B cell (primary cell): ENCODE results near the gene CEP295NL. TPM values are rescaled to one million over a fixed set of nuclear protein-coding genes. Genes with fewer than 3 reads are reported as not detected.

Experiments
- ATAC-seq: fragments of 200-7000 bp; cut with Tn5 transposase; one replicate; pipeline ENCODE4 v1.10.0; 2021; ENCODE audit warnings: low read depth, mild to moderate bottlenecking, moderate number of reproducible peaks, moderate library complexity
- CTCF ChIA-PET: fragments of 350-600 bp; sonication (Branson Sonifier 250); formaldehyde crosslinking; loops from one replicate; lab custom pipeline; 2021; ENCODE audit warnings: antibody characterized with exemption, inconsistent platforms; lab: Charles Lee
- POLR2A ChIA-PET: fragments of 350-600 bp; sonication (Branson Sonifier 250); formaldehyde crosslinking; loops from one replicate; lab custom pipeline; 2021; ENCODE audit warnings: antibody characterized with exemption; lab: Charles Lee
- DNase-seq: peaks from one replicate; pipeline ENCODE4 v3.0.0; 2013
- H2AFZ ChIP-seq: 2 replicates; pipeline ENCODE4 v1.6.1; 2012; ENCODE audit warnings: mild to moderate bottlenecking, low read depth, low read length; ENCODE audit not compliant: insufficient read depth, poor library complexity, severe bottlenecking
- H3K27ac ChIP-seq, 2 donors: 1 replicate in 1 of 2; 2 replicates in 1 of 2; pipeline ENCODE4 v1.5.1; 2012 to 2013; ENCODE audit warnings: low read length in 2 of 2, mild to moderate bottlenecking in 2 of 2, moderate library complexity in 1 of 2
- H3K27me3 ChIP-seq, 4 experiments: fragments of 200-600 bp in 1 of 4; sonication (generic) in 1 of 4; replicated peaks in 1 of 4; 1 replicate in 2 of 4; 2 replicates in 2 of 4; pipeline versions ENCODE4 v1.6.1 to v1.7.0; 2013 to 2016; ENCODE audit warnings: low read length in 3 of 4, mild to moderate bottlenecking in 2 of 4, mixed read lengths in 1 of 4, moderate library complexity in 1 of 4; ENCODE audit not compliant: insufficient read depth in 4 of 4, control insufficient read depth in 3 of 4; ENCODE audit errors: control extremely low read depth in 1 of 4
- H3K36me3 ChIP-seq, 2 experiments: replicated peaks in 1 of 2; 1 replicate in 1 of 2; 2 replicates in 1 of 2; pipeline versions ENCODE4 v1.6.1 to v1.7.1; 2013; ENCODE audit warnings: low read length in 1 of 2; ENCODE audit not compliant: insufficient read depth in 2 of 2, control insufficient read depth in 1 of 2; ENCODE audit errors: control extremely low read depth in 1 of 2, extremely low read depth in 1 of 2
- H3K4me1 ChIP-seq, 2 donors: fragments of 200-600 bp in 1 of 2; sonication (generic) in 1 of 2; 1 replicate in 1 of 2; 2 replicates in 1 of 2; pipeline versions ENCODE4 v1.5.1 to v1.6.1; 2013 to 2017; ENCODE audit warnings: low read length in 2 of 2; ENCODE audit not compliant: control insufficient read depth in 2 of 2, insufficient read depth in 2 of 2
- H3K4me2 ChIP-seq: replicated peaks from 2 replicates; pipeline ENCODE3; 2012; ENCODE audit warnings: mild to moderate bottlenecking, low read depth, low read length; ENCODE audit not compliant: poor library complexity, severe bottlenecking
- H3K4me3 ChIP-seq, 5 experiments: fragments of 200-600 bp in 1 of 5; sonication (generic) in 1 of 5; 1 replicate in 3 of 5; 2 replicates in 2 of 5; pipeline versions ENCODE4 v1.5.1 to v1.7.0; 2011 to 2016; ENCODE audit warnings: low read length in 4 of 5, mild to moderate bottlenecking in 4 of 5, low read depth in 2 of 5, control low read depth in 1 of 5, moderate library complexity in 1 of 5; ENCODE audit not compliant: insufficient read depth in 1 of 5; ENCODE audit errors: control extremely low read depth in 1 of 5, extremely low read depth in 1 of 5
- H3K79me2 ChIP-seq: fragments of 200-600 bp; sonication (generic); one replicate; pipeline ENCODE4 v1.6.0; 2016; ENCODE audit warnings: low read length; ENCODE audit not compliant: control insufficient read depth, insufficient read depth
- H3K9ac ChIP-seq: fragments of 200-600 bp; sonication (generic); 2 replicates; pipeline ENCODE4 v1.6.1; 2017; ENCODE audit warnings: mild to moderate bottlenecking, low read length, moderate library complexity
- H3K9me3 ChIP-seq, 3 donors: one replicate each; pipeline versions ENCODE4 v1.6.1 to v1.7.1; 2013; ENCODE audit warnings: low read length in 2 of 3; ENCODE audit not compliant: control insufficient read depth in 2 of 3, insufficient read depth in 1 of 3; ENCODE audit errors: control extremely low read depth in 1 of 3
- H4K20me1 ChIP-seq: 2 replicates; pipeline ENCODE4 v1.6.0; 2012; ENCODE audit warnings: mild to moderate bottlenecking, low read length; ENCODE audit not compliant: insufficient read depth, control insufficient read depth, poor library complexity, severe bottlenecking
- H3K27ac Mint-ChIP-seq: one replicate; pipeline ENCODE4 v1.8.0; 2021; ENCODE audit warnings: mixed read lengths
- H3K27me3 Mint-ChIP-seq: one replicate; pipeline ENCODE4 v1.8.0; 2021; ENCODE audit warnings: mixed read lengths
- H3K4me1 Mint-ChIP-seq: one replicate; pipeline ENCODE4 v1.8.0; 2021; ENCODE audit warnings: mixed read lengths
- H3K4me3 Mint-ChIP-seq: one replicate; pipeline ENCODE4 v1.8.0; 2021; ENCODE audit warnings: mixed read lengths
- H3K9me3 Mint-ChIP-seq: one replicate; pipeline ENCODE4 v1.8.0; 2022; ENCODE audit warnings: mixed read lengths; ENCODE audit not compliant: insufficient read depth
- EZH2 ChIP-seq: IDR thresholded peaks from 2 replicates; pipeline ENCODE4 v1.6.1; 2012; ENCODE audit warnings: borderline replicate concordance, low read depth, mild to moderate bottlenecking, moderate library complexity, low read length; ENCODE audit not compliant: insufficient read depth, poor library complexity, severe bottlenecking
- WGBS: methylation state at CpG from one replicate; pipeline ENCODE4 v1.1.5; 2013; ENCODE audit warnings: missing lambda C conversion rate; ENCODE audit not compliant: insufficient coverage; 5-methylcytosine and 5-hydroxymethylcytosine counted together
- intact Hi-C: fragments of 100-400 bp; cut with micrococcal nuclease; formaldehyde crosslinking; loops from one replicate; pipeline ENCODE4 v1.10.0; 2022
- polyA plus RNA-seq: library from polyadenylated mRNA; depleted of rRNA; stranded (reverse); fragments of >200 nt; gene quantifications from 2 replicates; pipeline ENCODE4 v1.2.3, GENCODE V29; 2012
- total RNA-seq, 2 donors: library from RNA; stranded (reverse); fragments of 120-200 nt in 1 of 2; gene quantifications; 1 replicate in 1 of 2; 2 replicates in 1 of 2; pipeline versions ENCODE4 v1.2.3 to v1.2.4, GENCODE V29; 2013 to 2022
- TF ChIP-seq, protein P1 (sequence below): fragments of 200-600 bp; IDR thresholded peaks from one replicate; pipeline ENCODE4 v1.8.0; 2022; ENCODE audit warnings: antibody characterized with exemption, mild to moderate bottlenecking

Gene CEP295NL
- total and polyA plus RNA-seq, 2 donors (not counting 1 experiment from before 2014, with no cell fraction given), result 0.09 to 1.3 TPM

DNA sequence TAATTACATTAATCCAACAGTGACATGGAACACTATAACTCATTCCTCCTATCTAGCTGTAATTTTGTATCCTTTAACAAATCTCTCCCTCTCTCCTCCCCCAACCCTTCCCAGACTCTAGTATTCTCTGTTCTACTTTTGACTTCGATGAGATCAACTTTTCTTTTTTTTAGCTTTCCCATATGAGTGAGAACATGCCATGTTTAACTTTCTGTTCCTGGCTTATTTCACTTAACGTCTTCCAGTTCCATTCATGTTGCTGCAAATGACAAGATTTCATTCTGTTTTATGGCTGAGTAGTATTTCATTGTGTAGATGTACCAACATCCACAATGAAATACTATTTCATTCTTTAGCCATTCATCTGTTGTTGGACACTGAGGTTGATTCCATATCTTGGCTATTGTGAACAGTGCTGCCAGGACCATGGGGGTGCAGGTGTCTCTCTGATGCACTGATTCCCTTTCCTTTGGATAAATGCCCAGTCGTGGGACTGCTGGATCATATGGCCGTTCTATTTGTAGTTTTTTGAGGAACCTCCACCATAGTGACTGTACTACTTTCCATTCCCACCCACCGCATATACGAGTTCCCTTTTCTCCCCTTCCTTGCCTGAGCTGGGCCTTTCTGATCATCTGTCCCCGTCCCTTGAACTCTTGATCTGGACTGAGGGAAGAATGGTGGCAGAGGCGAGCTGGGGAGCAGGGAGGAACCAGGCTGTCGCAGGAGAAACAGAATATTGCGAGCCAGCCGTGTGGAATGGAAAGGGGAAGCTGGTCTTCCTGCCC is 7.7 kb upstream of the CEP295NL start:
- Histone ChIP-seq H4K20me1 (no peaks in the 10 kb centered on the region), H3K27ac (no peak overlapping the region), H3K79me2 (peaks cover 22% of the 10 kb centered on the region), H3K36me3 (no peaks in the 10 kb centered on the region), H3K27me3 (no peaks in the 10 kb centered on the region), H2AFZ (no peak overlapping the region), H3K4me3 (no peak overlapping the region), H3K4me2 (no peak overlapping the region), H3K4me1 (peaks cover under 1% of the 10 kb centered on the region in 2 donors), H3K9me3 (no peaks in the 10 kb centered on the region), H3K9ac (no peak overlapping the region)
- intact Hi-C loops, result no loop called here
- Mint-ChIP-seq H3K4me3 (no peak overlapping the region), H3K4me1 (peaks cover 9% of the 10 kb centered on the region), H3K9me3 (no peaks in the 10 kb centered on the region), H3K27me3 (peaks cover 8% of the 10 kb centered on the region), H3K27ac (no peak overlapping the region)
- CTCF ChIA-PET, result no interaction called here
- DNase-seq (no peak), ATAC-seq (no peak)
- POLR2A ChIA-PET, result no interaction called here
- 83% methylated on average over 1 of the region's 11 CpGs for WGBS
- no peak for TF ChIP-seq EZH2
- TF ChIP-seq, protein P1, sequence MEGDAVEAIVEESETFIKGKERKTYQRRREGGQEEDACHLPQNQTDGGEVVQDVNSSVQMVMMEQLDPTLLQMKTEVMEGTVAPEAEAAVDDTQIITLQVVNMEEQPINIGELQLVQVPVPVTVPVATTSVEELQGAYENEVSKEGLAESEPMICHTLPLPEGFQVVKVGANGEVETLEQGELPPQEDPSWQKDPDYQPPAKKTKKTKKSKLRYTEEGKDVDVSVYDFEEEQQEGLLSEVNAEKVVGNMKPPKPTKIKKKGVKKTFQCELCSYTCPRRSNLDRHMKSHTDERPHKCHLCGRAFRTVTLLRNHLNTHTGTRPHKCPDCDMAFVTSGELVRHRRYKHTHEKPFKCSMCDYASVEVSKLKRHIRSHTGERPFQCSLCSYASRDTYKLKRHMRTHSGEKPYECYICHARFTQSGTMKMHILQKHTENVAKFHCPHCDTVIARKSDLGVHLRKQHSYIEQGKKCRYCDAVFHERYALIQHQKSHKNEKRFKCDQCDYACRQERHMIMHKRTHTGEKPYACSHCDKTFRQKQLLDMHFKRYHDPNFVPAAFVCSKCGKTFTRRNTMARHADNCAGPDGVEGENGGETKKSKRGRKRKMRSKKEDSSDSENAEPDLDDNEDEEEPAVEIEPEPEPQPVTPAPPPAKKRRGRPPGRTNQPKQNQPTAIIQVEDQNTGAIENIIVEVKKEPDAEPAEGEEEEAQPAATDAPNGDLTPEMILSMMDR, result no peak

DNA sequence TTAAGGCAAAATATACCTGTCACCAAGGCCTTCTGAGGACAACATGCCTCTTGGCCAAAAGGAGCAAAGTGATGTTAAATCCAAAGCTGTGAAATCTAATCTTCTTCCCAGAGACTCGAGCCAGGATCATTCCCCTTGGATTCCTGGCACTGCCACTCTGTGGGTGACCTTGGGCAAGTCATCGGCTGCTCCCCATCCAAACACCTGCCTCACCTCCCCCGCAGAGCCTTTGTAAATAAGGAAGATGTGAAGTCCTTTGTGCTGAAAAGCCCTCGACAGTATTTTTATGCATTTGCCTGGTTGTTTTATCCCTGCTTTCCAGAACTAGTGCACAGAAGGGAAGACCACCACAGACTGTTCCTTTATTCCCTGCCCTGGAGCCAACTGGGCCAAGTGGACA is 5.4 kb upstream of the CEP295NL start:
- intact Hi-C loops, result no loop called here
- Histone ChIP-seq H3K4me2 (no peak overlapping the region), H3K9me3 (no peaks in the 10 kb centered on the region), H3K27ac (no peak overlapping the region), H3K79me2 (peaks cover 20% of the 10 kb centered on the region), H3K4me3 (no peak overlapping the region), H3K9ac (no peak overlapping the region), H4K20me1 (no peaks in the 10 kb centered on the region), H3K36me3 (no peaks in the 10 kb centered on the region), H3K27me3 (no peaks in the 10 kb centered on the region), H3K4me1 (no peaks in the 10 kb centered on the region), H2AFZ (no peak overlapping the region)
- DNase-seq (no peak), ATAC-seq (no peak)
- no peak for TF ChIP-seq EZH2
- TF ChIP-seq, protein P1, result no peak
- ChIA-PET POLR2A (interaction anchor here (0.6 kb wide), 1 partner anchor 18 kb away, joined by 4 read pairs; no protein-coding TSS in a partner anchor), CTCF (interaction anchor here (0.6 to 1.3 kb wide), 2 partner anchors 13 to 19 kb away, joined by 3 read pairs; no protein-coding TSS in a partner anchor)
- peaks cover 9% of the 10 kb centered on the region for H3K4me1 Mint-ChIP-seq
- H3K27ac Mint-ChIP-seq, result no peak overlapping the region
- peaks cover 10% of the 10 kb centered on the region for H3K27me3 Mint-ChIP-seq
- 90% methylated on average over 1 of the region's 4 CpGs for WGBS
- no peaks in the 10 kb centered on the region for H3K9me3 Mint-ChIP-seq
- no peak overlapping the region for H3K4me3 Mint-ChIP-seq
